Muscle layer of colon (tissue), 2 donors: Measurements from ENCODE around the gene SGMS2.

Experiments
- H3K27ac ChIP-seq: one replicate; pipeline ENCODE4 v1.7.0; 2013; ENCODE audit warnings: low read depth, mild to moderate bottlenecking, low read length, moderate library complexity
- H3K27me3 ChIP-seq, 2 donors: one replicate each; pipeline ENCODE4 v1.7.0; 2013; ENCODE audit warnings: low read length in 2 of 2, mild to moderate bottlenecking in 2 of 2; ENCODE audit not compliant: insufficient read depth in 2 of 2, control insufficient read depth in 1 of 2
- H3K36me3 ChIP-seq: one replicate; pipeline ENCODE4 v1.7.0; 2013; ENCODE audit warnings: mild to moderate bottlenecking, low read length; ENCODE audit not compliant: insufficient read depth
- H3K4me1 ChIP-seq: one replicate; pipeline ENCODE4 v1.7.0; 2013; ENCODE audit warnings: mild to moderate bottlenecking, low read length; ENCODE audit not compliant: insufficient read depth
- H3K4me3 ChIP-seq, 2 donors: one replicate each; pipeline ENCODE4 v1.7.0; 2013; ENCODE audit warnings: low read length in 2 of 2, low read depth in 1 of 2, mild to moderate bottlenecking in 1 of 2, moderate library complexity in 1 of 2
- H3K9ac ChIP-seq: one replicate; pipeline ENCODE4 v1.7.0; 2013; ENCODE audit warnings: low read length
- H3K9me3 ChIP-seq: one replicate; pipeline ENCODE4 v1.7.0; 2013; ENCODE audit warnings: mild to moderate bottlenecking, low read length
- donor health status: abdominal sarcoma.
- donor health status: Adenocarcinoma of cecum.

Gene SGMS2

GRCh38 chr4:107854356-107855022 lies 29.8 kb downstream of the SGMS2 start:
- H3K9ac ChIP-seq, result no peak overlapping the region
- H3K27me3 ChIP-seq, result no peaks in the 10 kb centered on the region
- H3K36me3 ChIP-seq, result peaks cover 11% of the 10 kb centered on the region
- H3K4me1 ChIP-seq, result peaks cover 37% of the 10 kb centered on the region
- H3K4me3 ChIP-seq, result peak overlapping the region in 1 of 2 donors; percentile 9
- H3K9me3 ChIP-seq, result no peaks in the 10 kb centered on the region
- H3K27ac ChIP-seq, result no peak overlapping the region

GRCh38 chr4:107855723-107856122 lies 31.0 kb downstream of the SGMS2 start:
- H3K9me3 ChIP-seq, result no peaks in the 10 kb centered on the region
- peaks cover 11% of the 10 kb centered on the region for H3K36me3 ChIP-seq
- H3K4me3 ChIP-seq, result no peak overlapping the region
- no peak overlapping the region for H3K27ac ChIP-seq
- H3K27me3 ChIP-seq, result no peaks in the 10 kb centered on the region
- H3K9ac ChIP-seq, result no peak overlapping the region
- peaks cover 42% of the 10 kb centered on the region for H3K4me1 ChIP-seq

- Histone ChIP-seq H3K9me3 (no peaks in the 10 kb centered on the region), H3K4me3 (no peak overlapping the region), H3K9ac (no peak overlapping the region), H3K36me3 (peaks cover 14% of the 10 kb centered on the region), H3K27me3 (no peaks in the 10 kb centered on the region), H3K27ac (no peak overlapping the region), H3K4me1 (peaks cover 42% of the 10 kb centered on the region)
These were observed 32.2 kb downstream of the SGMS2 start for GRCh38 chr4:107856901-107857300.

- Histone ChIP-seq H3K9me3 (no peaks in the 10 kb centered on the region), H3K27me3 (no peaks in the 10 kb centered on the region), H3K36me3 (peaks cover 14% of the 10 kb centered on the region), H3K27ac (no peak overlapping the region), H3K9ac (no peak overlapping the region), H3K4me1 (peaks cover 45% of the 10 kb centered on the region), H3K4me3 (no peak overlapping the region)
These were observed 33.0 kb downstream of the SGMS2 start for GRCh38 chr4:107857741-107858140.

- Histone ChIP-seq H3K4me3 (no peak overlapping the region), H3K9me3 (no peaks in the 10 kb centered on the region), H3K27me3 (no peaks in the 10 kb centered on the region), H3K9ac (no peak overlapping the region), H3K4me1 (peaks cover 49% of the 10 kb centered on the region), H3K36me3 (peaks cover 14% of the 10 kb centered on the region), H3K27ac (no peak overlapping the region)
These were observed 33.5 kb downstream of the SGMS2 start for GRCh38 chr4:107858158-107858742.

GRCh38 chr4:107862658-107863057 lies 37.9 kb downstream of the SGMS2 start:
- peaks cover 14% of the 10 kb centered on the region for H3K36me3 ChIP-seq
- H3K4me3 ChIP-seq, result no peak overlapping the region
- H3K27ac ChIP-seq, result no peak overlapping the region
- H3K9ac ChIP-seq, result no peak overlapping the region
- peaks cover 38% of the 10 kb centered on the region for H3K4me1 ChIP-seq
- no peaks in the 10 kb centered on the region for H3K27me3 ChIP-seq
- no peaks in the 10 kb centered on the region for H3K9me3 ChIP-seq

GRCh38 chr4:107863416-107863815 lies 38.7 kb downstream of the SGMS2 start:
- Histone ChIP-seq H3K27me3 (no peaks in the 10 kb centered on the region), H3K27ac (no peak overlapping the region), H3K9me3 (no peaks in the 10 kb centered on the region), H3K4me1 (peaks cover 32% of the 10 kb centered on the region), H3K9ac (no peak overlapping the region), H3K36me3 (peaks cover 14% of the 10 kb centered on the region), H3K4me3 (no peak overlapping the region)

- no peak overlapping the region for H3K9ac ChIP-seq
- H3K9me3 ChIP-seq, result no peaks in the 10 kb centered on the region
- H3K27me3 ChIP-seq, result no peaks in the 10 kb centered on the region
- peaks cover 29% of the 10 kb centered on the region for H3K4me1 ChIP-seq
- no peak overlapping the region for H3K27ac ChIP-seq
- H3K4me3 ChIP-seq, result no peak overlapping the region
- peaks cover 9% of the 10 kb centered on the region for H3K36me3 ChIP-seq
These were observed 39.2 kb downstream of the SGMS2 start for GRCh38 chr4:107863850-107864371.

GRCh38 chr4:107866726-107867125 lies 42.0 kb downstream of the SGMS2 start:
- Histone ChIP-seq H3K27me3 (no peaks in the 10 kb centered on the region), H3K9ac (no peak overlapping the region), H3K27ac (no peak overlapping the region), H3K9me3 (no peaks in the 10 kb centered on the region), H3K4me1 (peaks cover 29% of the 10 kb centered on the region), H3K36me3 (no peaks in the 10 kb centered on the region), H3K4me3 (no peak overlapping the region)

- H3K9ac ChIP-seq, result no peak overlapping the region
- no peaks in the 10 kb centered on the region for H3K27me3 ChIP-seq
- H3K36me3 ChIP-seq, result no peaks in the 10 kb centered on the region
- peaks cover 11% of the 10 kb centered on the region for H3K4me1 ChIP-seq
- no peaks in the 10 kb centered on the region for H3K9me3 ChIP-seq
- no peak overlapping the region for H3K4me3 ChIP-seq
- no peak overlapping the region for H3K27ac ChIP-seq
These were observed 45.5 kb downstream of the SGMS2 start for GRCh38 chr4:107870236-107870635.

GRCh38 chr4:107870916-107871786 lies 46.4 kb downstream of the SGMS2 start:
- Histone ChIP-seq H3K36me3 (no peaks in the 10 kb centered on the region), H3K9me3 (no peaks in the 10 kb centered on the region), H3K4me1 (peaks cover 11% of the 10 kb centered on the region), H3K27ac (no peak overlapping the region), H3K4me3 (no peak overlapping the region), H3K9ac (no peak overlapping the region), H3K27me3 (no peaks in the 10 kb centered on the region)
